HepG2 (cell line): ENCODE results near the gene FYB2. TPM values are rescaled to one million over a fixed set of nuclear protein-coding genes. Genes with fewer than 3 reads are reported as not detected.

Source experiments
- CBX2 ChIP-seq, 2 experiments: fragments of 200-600 bp in 1 of 2; sonication (generic); formaldehyde crosslinking in 1 of 2; IDR thresholded peaks; 2 replicates each; pipeline versions ENCODE4 v1.7.0 to v1.8.1; 2018 to 2022; ENCODE audit warnings: low read depth in 2 of 2, low read length in 1 of 2, mild to moderate bottlenecking in 1 of 2, missing genetic modification reagents in 1 of 2
- GMEB1 ChIP-seq: sonication (generic); formaldehyde crosslinking; IDR thresholded peaks from 2 replicates; pipeline ENCODE4 v1.5.1; 2020; ENCODE audit warnings: missing genetic modification reagents, mild to moderate bottlenecking, borderline replicate concordance
- HDAC2 ChIP-seq: sonication (generic); formaldehyde crosslinking; IDR thresholded peaks from 2 replicates; pipeline ENCODE4 v1.4.0; 2020; ENCODE audit warnings: missing genetic modification reagents
- HINFP ChIP-seq: sonication (generic); formaldehyde crosslinking; IDR thresholded peaks from 2 replicates; pipeline ENCODE4 v1.4.0; 2020; ENCODE audit warnings: low read depth, mild to moderate bottlenecking, missing genetic modification reagents
- MEIS2 ChIP-seq: sonication (generic); formaldehyde crosslinking; IDR thresholded peaks from 2 replicates; pipeline ENCODE4 v1.9.0; 2021; ENCODE audit warnings: mild to moderate bottlenecking, missing genetic modification reagents
- MTERF4 ChIP-seq: sonication (generic); formaldehyde crosslinking; IDR thresholded peaks from 2 replicates; pipeline ENCODE4 v1.8.0; 2023; ENCODE audit warnings: mild to moderate bottlenecking, missing genetic modification reagents
- MTF1 ChIP-seq: sonication (generic); formaldehyde crosslinking; IDR thresholded peaks from 2 replicates; pipeline ENCODE4 v1.5.0; 2020; ENCODE audit warnings: missing genetic modification reagents
- POLR2AphosphoS5 ChIP-seq: IDR thresholded peaks from 2 replicates; pipeline ENCODE4 v1.6.1; 2012; ENCODE audit warnings: low read depth, low read length
- PTBP1 ChIP-seq: fragments of 200-400 bp; formaldehyde crosslinking; IDR thresholded peaks from 2 replicates; pipeline ENCODE4 v1.6.1; 2018; ENCODE audit warnings: low read length, low read depth; ENCODE audit not compliant: poor library complexity, severe bottlenecking
- SNAI1 ChIP-seq: sonication (generic); formaldehyde crosslinking; IDR thresholded peaks from 2 replicates; pipeline ENCODE4 v1.5.0; 2020; ENCODE audit warnings: mild to moderate bottlenecking, missing genetic modification reagents, borderline replicate concordance
- SRSF4 ChIP-seq: fragments of 200-400 bp; formaldehyde crosslinking; IDR thresholded peaks from one replicate; pipeline ENCODE4 v1.6.1; 2018; ENCODE audit warnings: mild to moderate bottlenecking, low read depth, low read length, moderate library complexity; ENCODE audit not compliant: poor library complexity, severe bottlenecking
- TRIM24 ChIP-seq: sonication (generic); formaldehyde crosslinking; IDR thresholded peaks from 2 replicates; pipeline ENCODE4 v1.8.0; 2022; ENCODE audit warnings: mild to moderate bottlenecking, missing genetic modification reagents
- U2AF1 ChIP-seq: fragments of 200-400 bp; formaldehyde crosslinking; optimal IDR thresholded peaks from 2 replicates; pipeline ENCODE3; 2017; ENCODE audit warnings: mild to moderate bottlenecking, low read depth, low read length
- ZBTB1 ChIP-seq: sonication (generic); formaldehyde crosslinking; IDR thresholded peaks from 2 replicates; pipeline ENCODE4 v1.4.0; 2020; ENCODE audit warnings: missing genetic modification reagents, borderline replicate concordance
- ZBTB21 ChIP-seq: sonication (generic); formaldehyde crosslinking; IDR thresholded peaks from 2 replicates; pipeline ENCODE4 v1.4.0; 2020; ENCODE audit warnings: missing genetic modification reagents
- ZMYM2 ChIP-seq: sonication (generic); formaldehyde crosslinking; IDR thresholded peaks from 2 replicates; pipeline ENCODE4 v1.8.0; 2022; ENCODE audit warnings: mild to moderate bottlenecking, missing genetic modification reagents
- ZNF142 ChIP-seq: sonication (generic); formaldehyde crosslinking; IDR thresholded peaks from 2 replicates; pipeline ENCODE4 v1.4.0; 2020; ENCODE audit warnings: missing genetic modification reagents
- ZNF296 ChIP-seq: sonication (generic); formaldehyde crosslinking; conservative IDR thresholded peaks from 2 replicates; pipeline ENCODE4 v1.5.0; 2020; ENCODE audit warnings: mild to moderate bottlenecking, missing genetic modification reagents
- ZNF558 ChIP-seq: sonication (generic); formaldehyde crosslinking; IDR thresholded peaks from 2 replicates; pipeline ENCODE4 v1.9.0; 2022; ENCODE audit warnings: mild to moderate bottlenecking, missing genetic modification reagents, borderline replicate concordance
- ZNF768 ChIP-seq: sonication (generic); formaldehyde crosslinking; IDR thresholded peaks from 2 replicates; pipeline ENCODE4 v1.4.0; 2020; ENCODE audit warnings: missing genetic modification reagents
- polyA plus RNA-seq, 8 experiments: library from polyadenylated mRNA; depleted of rRNA in 3 of 8; stranded (reverse) in 7 of 8; unstranded in 1 of 8; fragments of >200 nt; fragmentation: Illumina TruSeq in 4 of 8; extraction: Trizol in 4 of 8; gene quantifications; 2 replicates each; pipeline versions ENCODE4 v1.2.1 to v1.2.3, GENCODE V29; 2011 to 2016; ENCODE audit warnings: low read depth in 4 of 8, missing spikeins in 1 of 8, mixed read lengths in 1 of 8; ENCODE audit not compliant: insufficient read depth in 1 of 8
- total RNA-seq, 5 experiments: library from RNA; depleted of rRNA; stranded (reverse); fragments of >200 nt; fragmentation: Illumina TruSeq; extraction: Trizol; gene quantifications; 2 replicates each; pipeline ENCODE4 v1.2.3, GENCODE V29; 2016; ENCODE audit warnings: low read depth in 1 of 5

Gene FYB2
- total and polyA plus RNA-seq, 2 of the 13 experiments (the other 11 are each of a cell fraction or from before 2014, with no cell fraction given), result 1.2 to 2.7 TPM

GRCh38 chr1:56820755-56821461 is 1.7 kb upstream of the FYB2 start (continued):
- TF ChIP-seq ZNF142 (CRISPR knock-in tag) (no peak), HINFP (0 out of 2 replicates have a peak, but pooled peaks have one; percentile 51), HDAC2 (no peak; the same call in 1 of the 2 replicates), ZNF296 (CRISPR knock-in tag) (no peak), ZNF558 (CRISPR knock-in tag) (no peak; the same call in 1 of the 2 replicates), PTBP1 (no peak), GMEB1 (CRISPR knock-in tag) (no peak), MEIS2 (CRISPR knock-in tag) (no peak), POLR2AphosphoS5 (no peak), ZMYM2 (CRISPR knock-in tag) (no peak), MTERF4 (no peak), ZNF768 (CRISPR knock-in tag) (no peak), SRSF4 (no peak), ZBTB21 (no peak), MTF1 (CRISPR knock-in tag) (no peak), ZBTB1 (CRISPR knock-in tag) (no peak), SNAI1 (CRISPR knock-in tag) (no peak), CBX2 (IDR thresholded peaks at IDR 0.05; ENCODE audit: low read depth, low read length) (no peak), CBX2 (CRISPR knock-in tag; IDR thresholded peaks at IDR 0.05; ENCODE audit: low read depth) (no peak), U2AF1 (no peak), TRIM24 (CRISPR knock-in tag) (no peak)
